22Rv1 (cell line): Measurements from ENCODE around the gene TMEM50B.
A peak's percentile ranks its signal among the peaks of the same experiment; 100 is the strongest.

Source experiments
- H3K27ac ChIP-seq: fragments of 450-650 bp; 2 replicates; pipeline ENCODE4 v1.5.1; 2017
- ZFX ChIP-seq: fragments of 450-650 bp; IDR thresholded peaks from 2 replicates; pipeline ENCODE4 v1.6.1; 2017; ENCODE audit warnings: antibody characterized with exemption, borderline replicate concordance
- TF ChIP-seq, protein P1 (sequence below): fragments of 450-650 bp; IDR thresholded peaks from 2 replicates; pipeline ENCODE4 v1.5.1; 2017; ENCODE audit warnings: mild to moderate bottlenecking

TMEM50B gene

DNA sequence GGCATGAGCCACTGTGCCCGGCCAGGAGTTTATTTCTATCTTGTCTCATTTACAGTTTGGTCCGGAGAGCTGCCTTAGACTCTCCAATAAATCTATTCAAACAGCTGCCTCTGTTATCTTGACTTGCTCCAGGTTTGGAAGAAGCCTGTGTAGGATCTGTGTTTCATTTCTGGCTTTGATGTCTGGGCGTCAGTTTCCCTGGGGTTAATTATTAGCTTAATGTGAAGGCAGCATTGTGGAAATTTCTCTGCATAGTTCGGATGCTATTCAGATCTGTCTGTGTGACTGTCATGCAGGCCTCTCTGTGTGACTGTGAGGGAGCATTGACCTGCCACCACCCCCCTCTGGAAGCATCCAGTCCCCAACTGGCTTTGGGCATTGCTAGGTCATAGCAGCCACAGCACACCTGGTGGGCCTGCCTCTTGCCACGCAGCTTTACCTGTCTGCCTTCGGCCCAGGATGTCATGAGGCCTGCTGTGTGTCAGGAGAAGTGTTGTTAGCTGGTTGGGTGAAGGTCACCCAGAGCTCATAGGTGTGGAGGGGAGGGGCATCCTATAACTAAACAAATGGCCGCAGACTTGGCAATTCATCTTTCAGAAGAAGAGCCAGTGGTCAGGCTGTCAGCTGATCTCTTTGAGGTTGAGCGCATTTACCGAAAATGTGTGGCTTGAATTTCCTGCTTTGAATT lies 66.8 kb downstream of the TMEM50B start:
- peak overlapping the region; percentile 95 for H3K27ac ChIP-seq
- TF ChIP-seq ZFX, result no peak
- TF ChIP-seq, protein P1, sequence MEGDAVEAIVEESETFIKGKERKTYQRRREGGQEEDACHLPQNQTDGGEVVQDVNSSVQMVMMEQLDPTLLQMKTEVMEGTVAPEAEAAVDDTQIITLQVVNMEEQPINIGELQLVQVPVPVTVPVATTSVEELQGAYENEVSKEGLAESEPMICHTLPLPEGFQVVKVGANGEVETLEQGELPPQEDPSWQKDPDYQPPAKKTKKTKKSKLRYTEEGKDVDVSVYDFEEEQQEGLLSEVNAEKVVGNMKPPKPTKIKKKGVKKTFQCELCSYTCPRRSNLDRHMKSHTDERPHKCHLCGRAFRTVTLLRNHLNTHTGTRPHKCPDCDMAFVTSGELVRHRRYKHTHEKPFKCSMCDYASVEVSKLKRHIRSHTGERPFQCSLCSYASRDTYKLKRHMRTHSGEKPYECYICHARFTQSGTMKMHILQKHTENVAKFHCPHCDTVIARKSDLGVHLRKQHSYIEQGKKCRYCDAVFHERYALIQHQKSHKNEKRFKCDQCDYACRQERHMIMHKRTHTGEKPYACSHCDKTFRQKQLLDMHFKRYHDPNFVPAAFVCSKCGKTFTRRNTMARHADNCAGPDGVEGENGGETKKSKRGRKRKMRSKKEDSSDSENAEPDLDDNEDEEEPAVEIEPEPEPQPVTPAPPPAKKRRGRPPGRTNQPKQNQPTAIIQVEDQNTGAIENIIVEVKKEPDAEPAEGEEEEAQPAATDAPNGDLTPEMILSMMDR, result no peak

DNA sequence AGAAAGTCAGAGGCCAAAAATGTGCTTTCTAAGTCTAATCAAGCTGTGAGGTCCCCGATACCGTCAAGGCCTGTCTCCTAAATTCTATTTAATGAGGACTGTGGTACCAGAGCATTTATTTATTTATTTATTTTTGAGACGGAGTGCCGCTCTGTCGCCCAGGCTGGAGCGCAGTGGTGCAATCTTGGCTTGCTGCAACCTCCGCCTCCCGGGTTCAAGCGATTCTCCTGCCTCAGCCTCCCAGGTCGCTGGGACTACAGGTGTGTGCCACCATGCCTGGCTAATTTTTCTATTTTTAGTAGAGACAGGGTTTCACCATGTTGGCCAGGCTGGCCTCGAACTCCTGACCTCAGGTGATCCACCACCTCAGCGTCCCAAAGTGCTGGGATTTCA lies 67.3 kb downstream of the TMEM50B start:
- peak overlapping the region; percentile 95 for H3K27ac ChIP-seq

DNA sequence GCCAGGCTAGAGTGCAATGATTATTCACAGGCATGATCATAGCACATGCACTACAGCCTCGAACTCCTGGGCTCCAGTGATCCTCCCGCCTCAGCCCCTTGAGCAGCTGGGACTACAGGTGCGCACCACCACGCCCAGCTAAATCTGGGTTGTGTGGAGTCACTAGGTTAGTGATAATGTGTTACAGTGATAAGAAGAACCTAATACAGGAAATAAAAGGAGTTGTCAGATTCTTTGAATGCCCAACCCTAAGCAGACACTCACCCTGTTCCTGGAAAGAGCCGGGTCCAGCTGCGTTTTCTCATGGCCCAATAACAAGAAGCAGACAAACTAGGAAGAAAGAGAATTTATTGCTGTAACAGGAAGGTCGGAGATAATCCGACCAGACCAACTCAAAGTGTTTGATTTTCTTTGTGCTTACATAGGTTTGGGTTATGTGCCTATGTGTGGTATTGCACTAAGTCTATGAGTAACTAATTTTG lies 67.8 kb downstream of the TMEM50B start:
- TF ChIP-seq ZFX, result no peak
- TF ChIP-seq, protein P1, result no peak
- H3K27ac ChIP-seq, result peak overlapping the region; percentile 95

DNA sequence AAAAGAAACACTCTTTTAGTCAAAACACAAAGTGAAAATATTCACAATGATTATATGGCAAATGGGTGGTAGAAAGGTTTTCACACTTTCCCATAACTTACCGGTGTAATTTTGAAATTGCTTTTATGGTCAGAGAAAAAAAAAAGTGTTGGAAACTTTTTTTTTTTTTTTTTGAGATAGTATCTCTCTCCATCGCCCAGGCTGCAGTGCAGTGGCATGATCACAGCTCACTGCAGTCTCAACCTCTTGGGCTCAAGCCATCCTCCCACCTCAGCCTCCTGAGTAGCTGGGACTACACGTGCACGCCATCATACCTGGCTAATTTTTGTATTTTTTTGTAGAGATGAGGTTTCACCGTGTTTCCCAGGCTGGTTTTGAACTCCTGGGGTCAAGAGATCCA lies 73.3 kb downstream of the TMEM50B start:
- TF ChIP-seq, protein P1, result no peak
- TF ChIP-seq ZFX, result no peak
- H3K27ac ChIP-seq, result peak overlapping the region; percentile 83

DNA sequence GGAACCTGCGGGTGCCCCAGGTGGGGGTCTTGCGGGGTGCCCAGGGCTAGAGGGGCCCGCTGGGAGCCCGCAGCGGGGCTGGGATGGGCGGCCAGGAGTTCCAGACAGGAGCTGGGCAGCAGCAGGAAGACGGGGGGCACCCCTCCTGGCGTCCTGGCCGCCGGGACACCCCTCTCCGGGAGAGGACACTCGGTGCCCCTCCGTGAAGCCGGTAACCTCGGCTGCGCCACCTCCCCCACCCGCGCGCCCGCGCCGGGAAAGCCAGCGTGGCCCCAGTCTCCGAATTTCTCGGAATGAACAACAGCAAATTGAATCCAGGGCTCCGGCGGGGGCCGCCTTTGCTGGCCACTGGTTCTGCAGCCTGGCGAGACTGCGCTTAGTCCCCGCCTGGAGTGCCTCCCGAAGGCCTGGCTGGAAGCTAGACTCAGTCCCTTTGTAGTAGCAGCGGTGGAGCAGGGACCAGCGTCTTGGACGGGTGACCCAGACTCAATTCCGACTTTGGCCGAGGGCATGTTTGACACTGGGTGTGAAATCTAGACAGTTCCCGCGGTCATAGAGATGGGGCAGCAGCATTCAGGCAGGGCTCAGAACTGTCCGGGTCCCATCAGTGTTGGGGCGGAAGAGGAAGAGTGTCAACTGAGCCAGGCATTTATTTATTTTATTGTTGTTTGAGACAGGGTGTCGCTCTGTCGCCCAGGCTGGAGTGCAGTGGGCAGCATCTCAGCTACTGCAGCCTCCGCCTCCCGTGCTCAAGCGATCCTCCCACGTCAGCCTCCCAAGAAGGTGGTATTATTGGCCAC lies 75.8 kb downstream of the TMEM50B start:
- TF ChIP-seq ZFX, result no peak
- TF ChIP-seq, protein P1, result 0 out of 2 replicates have a peak, but pooled peaks have one; percentile 2
- H3K27ac ChIP-seq, result peak overlapping the region; percentile 83

DNA sequence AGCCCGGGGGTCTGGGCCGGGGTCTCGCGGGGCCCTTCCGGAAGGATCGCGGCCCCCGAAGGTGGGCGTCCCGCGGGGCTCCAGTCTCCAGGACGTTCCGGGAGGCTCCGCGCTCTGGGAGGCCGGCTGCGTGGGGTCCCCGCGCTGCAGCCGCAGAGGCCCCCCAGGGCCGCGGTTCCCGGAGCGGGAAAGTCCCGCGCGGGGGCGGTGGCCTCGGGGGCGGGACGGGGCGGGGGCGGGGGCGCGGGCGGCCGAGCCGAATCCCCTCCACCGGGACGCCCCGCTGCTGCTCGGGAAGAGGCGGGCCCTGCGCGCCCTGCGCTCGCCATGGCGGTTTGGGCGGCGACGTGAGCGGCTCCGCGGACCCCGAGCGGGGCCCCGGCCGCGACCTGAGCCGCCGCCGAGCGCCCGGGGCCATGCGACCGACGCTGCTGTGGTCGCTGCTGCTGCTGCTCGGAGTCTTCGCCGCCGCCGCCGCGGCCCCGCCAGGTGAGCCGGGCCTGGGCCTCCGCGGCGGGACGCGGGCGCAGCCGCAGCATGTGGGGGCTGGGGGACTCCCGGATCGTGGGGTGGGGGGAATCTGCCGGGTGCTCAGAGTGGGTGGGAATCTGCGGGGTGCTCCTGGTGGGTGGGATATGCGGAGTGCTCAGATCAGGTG lies 76.5 kb downstream of the TMEM50B start, which contains the start of gene IFNGR2:
TSS of gene IFNGR2 (plus strand) at position 286 of the 658 bp plus-strand sequence. CDS start at position 417, 131 bp downstream.
- TF ChIP-seq, protein P1, result no peak
- no peak for TF ChIP-seq ZFX
- peak within 1 kb of the TSS; percentile 83 for H3K27ac ChIP-seq

DNA sequence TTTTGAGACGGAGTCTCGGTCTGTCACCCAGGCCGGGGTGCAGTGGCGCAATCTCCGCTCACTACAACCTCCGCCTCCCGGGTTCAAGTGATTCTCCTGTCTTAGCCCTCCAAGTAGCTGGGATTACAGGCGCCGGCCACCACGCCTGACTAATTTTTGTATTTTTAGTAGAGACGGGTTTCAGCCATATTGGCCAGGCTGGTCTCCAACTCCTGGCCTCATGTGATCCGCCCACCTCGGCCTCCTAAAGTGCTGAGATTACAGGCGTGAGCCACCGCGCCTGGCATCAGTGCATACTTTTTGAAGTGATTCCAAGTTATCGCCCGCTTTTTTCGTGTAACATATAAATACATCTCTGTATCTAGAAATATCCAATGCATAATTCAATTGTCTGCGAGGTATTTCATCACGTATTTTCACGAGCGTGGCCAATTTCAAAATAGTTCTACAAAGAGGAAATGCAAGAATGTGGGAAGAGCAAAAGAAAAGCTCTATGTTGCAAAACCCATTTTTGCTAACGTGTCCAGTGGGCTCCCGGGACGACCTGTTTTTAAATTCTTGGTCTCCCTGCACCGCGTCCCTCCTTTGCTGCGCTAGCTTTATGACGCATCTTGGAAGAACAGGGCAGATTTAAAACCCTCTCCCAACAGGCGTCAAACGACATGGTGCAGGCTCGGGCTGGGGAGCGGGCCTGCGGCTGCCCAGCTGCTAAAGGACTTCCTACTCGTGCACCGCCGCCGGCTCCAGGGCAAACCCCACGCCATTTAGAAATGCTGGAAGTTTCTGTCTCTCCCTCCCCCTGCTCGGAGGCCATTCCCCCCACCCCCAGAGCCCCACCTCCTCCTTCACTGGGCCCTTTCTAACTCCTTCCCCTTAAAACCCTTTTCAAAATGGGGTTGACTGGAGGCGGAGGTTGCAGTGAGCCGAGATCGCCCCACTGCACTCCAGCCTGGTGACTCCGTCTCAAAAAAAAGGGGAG lies 77.5 kb downstream of the TMEM50B start:
- no peak overlapping the region for H3K27ac ChIP-seq
- TF ChIP-seq ZFX, result no peak
